ENCODE data around the gene APOL5.

APOL5 gene

DNA sequence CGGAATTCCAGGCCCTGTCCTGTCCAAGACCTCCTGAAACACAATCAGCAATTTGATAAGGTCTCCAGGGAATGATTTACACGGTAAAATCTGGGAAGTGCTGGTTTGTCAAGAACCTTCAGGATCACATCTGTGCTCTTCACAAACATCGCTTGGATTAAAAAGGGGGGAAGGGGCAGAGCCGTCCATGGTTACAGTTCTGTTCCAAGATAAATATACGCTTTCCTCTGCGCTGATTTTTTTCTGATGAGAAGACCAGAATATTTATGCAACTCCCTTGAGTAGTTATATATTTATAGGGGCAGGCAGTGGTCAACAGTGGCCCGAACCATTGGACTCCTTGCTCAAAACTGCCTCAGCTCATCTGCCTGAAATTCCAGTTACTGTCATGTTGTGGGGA is 9.2 kb upstream of the APOL5 start:
- TF ChIP-seq CTCF (conservative IDR thresholded peaks at IDR 0.05; ENCODE audit: low read depth) = no peak
- H3K27ac ChIP-seq = no peak overlapping the region
- POLR2A ChIA-PET (ENCODE audit: low non-redundant PET) = no interaction called here
- CTCF ChIA-PET = interaction anchor here (0.6 kb wide), 1 partner anchor 209 kb away, joined by 3 read pairs; no protein-coding TSS in a partner anchor
- no peak for DNase-seq (ENCODE audit: low spot score)

- ChIA-PET CTCF (interaction anchor here (0.6 kb wide), 1 partner anchor 208 kb away, joined by 3 read pairs; no protein-coding TSS in a partner anchor), POLR2A (ENCODE audit: low non-redundant PET) (no interaction called here)
- no peak for TF ChIP-seq CTCF (conservative IDR thresholded peaks at IDR 0.05; ENCODE audit: low read depth)
- DNase-seq (ENCODE audit: low spot score) = no peak
- H3K27ac ChIP-seq = no peak overlapping the region
These were observed 8.8 kb upstream of the APOL5 start for GRCh38 chr22:35708917-35709316.

- no peak overlapping the region for H3K27ac ChIP-seq
- ChIA-PET POLR2A (ENCODE audit: low non-redundant PET) (no interaction called here), CTCF (no interaction called here)
- DNase-seq (ENCODE audit: low spot score) = no peak
- TF ChIP-seq CTCF (conservative IDR thresholded peaks at IDR 0.05; ENCODE audit: low read depth) = no peak
These were observed 6.3 kb upstream of the APOL5 start for GRCh38 chr22:35711336-35711735.

DNA sequence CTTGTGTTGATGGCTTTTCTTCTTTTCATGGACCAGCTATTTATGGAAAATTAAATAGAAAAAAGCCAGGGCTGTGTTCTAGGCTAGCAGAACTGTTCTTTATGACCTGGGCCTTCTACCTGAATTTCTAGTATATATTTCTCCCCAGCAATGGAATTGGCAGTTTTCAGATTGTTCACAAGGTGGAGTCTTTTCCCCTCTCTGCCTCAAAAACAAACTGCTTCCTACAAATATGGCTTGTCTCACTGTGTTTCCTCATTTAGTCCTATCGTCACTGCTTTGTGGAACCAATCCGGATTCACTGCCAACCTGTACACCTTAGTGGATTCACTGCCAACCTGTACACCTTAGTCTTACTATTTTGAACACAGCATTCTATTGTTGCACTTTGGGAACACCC is 5.0 kb upstream of the APOL5 start:
- CTCF ChIA-PET = no interaction called here
- no peak for DNase-seq (ENCODE audit: low spot score)
- POLR2A ChIA-PET (ENCODE audit: low non-redundant PET) = no interaction called here
- no peak for TF ChIP-seq CTCF (conservative IDR thresholded peaks at IDR 0.05; ENCODE audit: low read depth)
- no peak overlapping the region for H3K27ac ChIP-seq

GRCh38 chr22:35719212-35719875 is 1.7 kb downstream of the APOL5 start:
- ChIA-PET CTCF (interaction anchor here (0.6 kb wide), 1 partner anchor 11 kb away, joined by 4 read pairs; no protein-coding TSS in a partner anchor), POLR2A (ENCODE audit: low non-redundant PET) (no interaction called here)
- no peak overlapping the region for H3K27ac ChIP-seq
- no peak for DNase-seq (ENCODE audit: low spot score)
- TF ChIP-seq CTCF (conservative IDR thresholded peaks at IDR 0.05; ENCODE audit: low read depth) = no peak

- CTCF ChIA-PET = no interaction called here
- H3K27ac ChIP-seq = no peak overlapping the region
- no peak for TF ChIP-seq CTCF (conservative IDR thresholded peaks at IDR 0.05; ENCODE audit: low read depth)
- POLR2A ChIA-PET (ENCODE audit: low non-redundant PET) = no interaction called here
- DNase-seq (ENCODE audit: low spot score) = no peak
These were observed 4.3 kb downstream of the APOL5 start for GRCh38 chr22:35721960-35722359.
